Mesenchymal stem cell (in vitro differentiated cells and primary cell): ENCODE measurements around the gene TMPO.
"Not testable (repeated sequence)": the region's sequence is repeated elsewhere in the genome, so short reads cannot be mapped to it uniquely, and the experiment has no call there.

Experiments
- DNase-seq: peaks from one replicate; pipeline ENCODE4 v3.0.0-alpha.2; 2013
- H2AFZ ChIP-seq: one replicate; pipeline ENCODE4 v1.6.1; 2013; ENCODE audit warnings: low read depth, mild to moderate bottlenecking, control low read depth, inconsistent platforms, low read length, moderate library complexity
- H2AK5ac ChIP-seq: 2 replicates; pipeline ENCODE4 v1.6.1; 2013; ENCODE audit warnings: low read length, moderate library complexity, mild to moderate bottlenecking, inconsistent platforms; ENCODE audit not compliant: severe bottlenecking
- H2BK120ac ChIP-seq: one replicate; pipeline ENCODE4 v1.6.1; 2013; ENCODE audit warnings: low read depth, mild to moderate bottlenecking, inconsistent platforms, low read length, moderate library complexity
- H2BK12ac ChIP-seq, 2 experiments: one replicate each; pipeline ENCODE4 v1.6.1; 2013; ENCODE audit warnings: inconsistent platforms in 2 of 2, low read length in 2 of 2, mild to moderate bottlenecking in 2 of 2, moderate library complexity in 2 of 2, control low read depth in 1 of 2
- H2BK15ac ChIP-seq: one replicate; pipeline ENCODE4 v1.6.1; 2013; ENCODE audit warnings: mild to moderate bottlenecking, low read depth, inconsistent platforms; ENCODE audit not compliant: poor library complexity, severe bottlenecking
- H2BK5ac ChIP-seq: 2 replicates; pipeline ENCODE4 v1.6.1; 2013; ENCODE audit warnings: low read depth, mild to moderate bottlenecking, low read length, control low read depth, inconsistent platforms; ENCODE audit not compliant: poor library complexity, severe bottlenecking
- H3K14ac ChIP-seq, 2 experiments: one replicate each; pipeline ENCODE4 v1.6.1; 2013; ENCODE audit warnings: inconsistent platforms in 2 of 2, low read length in 2 of 2, control low read depth in 1 of 2, mild to moderate bottlenecking in 1 of 2, moderate library complexity in 1 of 2
- H3K18ac ChIP-seq, 2 experiments: one replicate each; pipeline ENCODE4 v1.6.1; 2013; ENCODE audit warnings: inconsistent platforms in 2 of 2, low read length in 2 of 2, control low read depth in 1 of 2, low read depth in 1 of 2, mild to moderate bottlenecking in 1 of 2
- H3K23ac ChIP-seq, 2 experiments: one replicate each; pipeline ENCODE4 v1.6.1; 2013; ENCODE audit warnings: inconsistent platforms in 2 of 2, low read length in 2 of 2, mild to moderate bottlenecking in 2 of 2, moderate library complexity in 2 of 2, control low read depth in 1 of 2
- H3K27ac ChIP-seq: 2 replicates; pipeline ENCODE4 v1.5.1; 2013; ENCODE audit warnings: mild to moderate bottlenecking, moderate library complexity, low read length, control low read depth, inconsistent platforms; ENCODE audit not compliant: poor library complexity, severe bottlenecking
- H3K27me3 ChIP-seq, 2 experiments: 2 replicates each; pipeline versions ENCODE4 v1.6.1 to v1.7.0; 2013; ENCODE audit warnings: low read length in 2 of 2, mild to moderate bottlenecking in 2 of 2, moderate library complexity in 2 of 2, control low read depth in 1 of 2, inconsistent platforms in 1 of 2; ENCODE audit not compliant: control insufficient read depth in 1 of 2, insufficient read depth in 1 of 2
- H3K36me3 ChIP-seq, 2 experiments: 2 replicates each; pipeline versions ENCODE4 v1.6.1 to v1.7.0; 2013; ENCODE audit warnings: low read length in 2 of 2, control low read depth in 1 of 2, inconsistent platforms in 1 of 2, low read depth in 1 of 2, mild to moderate bottlenecking in 1 of 2; ENCODE audit not compliant: insufficient read depth in 2 of 2, control insufficient read depth in 1 of 2
- H3K4ac ChIP-seq, 2 experiments: one replicate each; pipeline ENCODE4 v1.6.1; 2013; ENCODE audit warnings: inconsistent platforms in 2 of 2, low read length in 2 of 2, mild to moderate bottlenecking in 2 of 2, moderate library complexity in 2 of 2, control low read depth in 1 of 2, low read depth in 1 of 2
- H3K4me1 ChIP-seq: 2 replicates; pipeline ENCODE4 v1.6.1; 2013; ENCODE audit warnings: low read depth, low read length, control low read depth; ENCODE audit not compliant: control insufficient read depth, insufficient read depth
- H3K4me2 ChIP-seq: 2 replicates; pipeline ENCODE4 v1.6.1; 2013; ENCODE audit warnings: low read length, mild to moderate bottlenecking, inconsistent platforms; ENCODE audit not compliant: poor library complexity, severe bottlenecking
- H3K4me3 ChIP-seq, 2 experiments: 2 replicates each; pipeline versions ENCODE4 v1.5.1 to v1.7.0; 2013; ENCODE audit warnings: low read length in 2 of 2, mild to moderate bottlenecking in 2 of 2, control low read depth in 1 of 2, low read depth in 1 of 2; ENCODE audit not compliant: insufficient read depth in 1 of 2
- H3K79me1 ChIP-seq: replicated peaks from 2 replicates; pipeline ENCODE4 v1.6.1; 2013; ENCODE audit warnings: mild to moderate bottlenecking, control low read depth, low read length, inconsistent platforms; ENCODE audit not compliant: poor library complexity, severe bottlenecking
- H3K9ac ChIP-seq: 2 replicates; pipeline ENCODE4 v1.7.0; 2013; ENCODE audit warnings: mild to moderate bottlenecking, low read length, moderate library complexity
- H3K9me3 ChIP-seq: 2 replicates; pipeline ENCODE4 v1.7.0; 2013; ENCODE audit warnings: mild to moderate bottlenecking, low read length; ENCODE audit not compliant: control insufficient read depth
- H4K8ac ChIP-seq: one replicate; pipeline ENCODE4 v1.6.1; 2013; ENCODE audit warnings: inconsistent platforms, mild to moderate bottlenecking, low read length, moderate library complexity
- H4K91ac ChIP-seq: one replicate; pipeline ENCODE4 v1.6.1; 2013; ENCODE audit warnings: mild to moderate bottlenecking, low read length, inconsistent platforms
- WGBS: methylation state at CpG from one replicate; pipeline ENCODE4 v1.1.7; 2013; ENCODE audit warnings: mixed read lengths; 5-methylcytosine and 5-hydroxymethylcytosine counted together

TMPO gene

GRCh38 chr12:98551787-98552186 is 36.4 kb downstream of the TMPO start:
- WGBS = 91% methylated on average over 1 of the region's 3 CpGs
- H3K23ac ChIP-seq = no peak overlapping the region
- H3K4me3 ChIP-seq = no peak overlapping the region

GRCh38 chr12:98558097-98558496 is 42.7 kb downstream of the TMPO start:
- not testable (repeated sequence) for H3K4me3 ChIP-seq, H3K27me3 ChIP-seq, H4K8ac ChIP-seq, H3K79me1 ChIP-seq, H3K9me3 ChIP-seq, H3K4ac ChIP-seq, H3K27ac ChIP-seq, H3K23ac ChIP-seq, H3K9ac ChIP-seq, H2BK5ac ChIP-seq, H2AK5ac ChIP-seq, H2BK120ac ChIP-seq, H3K14ac ChIP-seq, H3K4me1 ChIP-seq, H2BK15ac ChIP-seq, H3K4me2 ChIP-seq, H2BK12ac ChIP-seq, H2AFZ ChIP-seq, H3K36me3 ChIP-seq, H4K91ac ChIP-seq, H3K18ac ChIP-seq, DNase-seq
- 87% methylated on average over 4 of the region's 4 CpGs for WGBS

More at GRCh38 chr12:98551787-98552186, 36.4 kb downstream of the TMPO start:
- H3K27ac ChIP-seq = no peak overlapping the region
- H3K79me1 ChIP-seq = peaks cover 8% of the 10 kb centered on the region
- H4K8ac ChIP-seq = no peak overlapping the region
- H3K4me1 ChIP-seq = no peaks in the 10 kb centered on the region
- H2BK15ac ChIP-seq = no peak overlapping the region
- H2BK12ac ChIP-seq = no peak overlapping the region
- no peak overlapping the region for H3K4me2 ChIP-seq
- H2AK5ac ChIP-seq = no peak overlapping the region
- H2BK5ac ChIP-seq = no peak overlapping the region
- H2AFZ ChIP-seq = no peak overlapping the region
- no peaks in the 10 kb centered on the region for H3K27me3 ChIP-seq
- H3K14ac ChIP-seq = no peak overlapping the region
- H3K4ac ChIP-seq = no peak overlapping the region
- no peak overlapping the region for H2BK120ac ChIP-seq
- H4K91ac ChIP-seq = no peak overlapping the region
- no peak for DNase-seq
- H3K36me3 ChIP-seq = peaks cover 11 to 17% of the 10 kb centered on the region in 2 experiments
- H3K9ac ChIP-seq = no peak overlapping the region
- H3K9me3 ChIP-seq = no peaks in the 10 kb centered on the region
- no peak overlapping the region for H3K18ac ChIP-seq

GRCh38 chr12:98559666-98560065 is 44.3 kb downstream of the TMPO start:
- Histone ChIP-seq H3K14ac (no peak overlapping the region), H2AK5ac (no peak overlapping the region), H3K36me3 (no peaks in the 10 kb centered on the region), H4K8ac (no peak overlapping the region), H3K27me3 (no peaks in the 10 kb centered on the region), H3K79me1 (no peaks in the 10 kb centered on the region), H2BK5ac (no peak overlapping the region), H2BK12ac (no peak overlapping the region), H2BK15ac (no peak overlapping the region), H3K9me3 (peaks cover 6% of the 10 kb centered on the region), H3K9ac (no peak overlapping the region), H2BK120ac (no peak overlapping the region), H3K18ac (no peak overlapping the region), H2AFZ (no peak overlapping the region), H3K27ac (no peak overlapping the region), H3K23ac (no peak overlapping the region), H4K91ac (no peak overlapping the region), H3K4me2 (no peak overlapping the region), H3K4me1 (no peaks in the 10 kb centered on the region), H3K4me3 (no peak overlapping the region), H3K4ac (no peak overlapping the region)
- WGBS = no CpG with 5 or more reads among the region's 1 CpG
- DNase-seq = no peak

GRCh38 chr12:98561846-98562245 is 46.5 kb downstream of the TMPO start:
- no peak overlapping the region for H3K18ac ChIP-seq
- no peak overlapping the region for H3K4me3 ChIP-seq
- H4K91ac ChIP-seq = no peak overlapping the region
- H2BK120ac ChIP-seq = no peak overlapping the region
- no peak overlapping the region for H2BK5ac ChIP-seq
- no peak overlapping the region for H3K27ac ChIP-seq
- DNase-seq = no peak
- no peak overlapping the region for H2AFZ ChIP-seq
- peaks cover 6% of the 10 kb centered on the region for H3K9me3 ChIP-seq
- H4K8ac ChIP-seq = no peak overlapping the region
- H2BK15ac ChIP-seq = no peak overlapping the region
- no peaks in the 10 kb centered on the region for H3K79me1 ChIP-seq
- H3K36me3 ChIP-seq = no peaks in the 10 kb centered on the region
- no peak overlapping the region for H2AK5ac ChIP-seq
- H3K4ac ChIP-seq = no peak overlapping the region
- H3K14ac ChIP-seq = no peak overlapping the region
- H3K4me2 ChIP-seq = no peak overlapping the region
- no peaks in the 10 kb centered on the region for H3K4me1 ChIP-seq
- H3K9ac ChIP-seq = no peak overlapping the region
- H3K23ac ChIP-seq = no peak overlapping the region
- 97% methylated on average over 2 of the region's 3 CpGs for whole genome bisulfite sequencing
- H2BK12ac ChIP-seq = no peak overlapping the region
- no peaks in the 10 kb centered on the region for H3K27me3 ChIP-seq
